Activated CD4-positive, alpha-beta T cell treated with anti-CD3 and anti-CD28 coated beads, Interleukin-2, amount 10 ng/mL, durations not matched to agents 7 days and 5 days (primary cell): ENCODE data around the gene PATZ1. TPM values are rescaled to one million over a fixed set of nuclear protein-coding genes. Genes with fewer than 3 reads are reported as not detected.
"Not testable (repeated sequence)": the region's sequence is repeated elsewhere in the genome, so short reads cannot be mapped to it uniquely, and the experiment has no call there.

Source experiments
- CTCF ChIA-PET: fragments of 350-600 bp; sonication (Branson Sonifier 250); formaldehyde crosslinking; loops from one replicate; lab custom pipeline; 2021; ENCODE audit warnings: antibody characterized with exemption; lab: Charles Lee
- POLR2A ChIA-PET: fragments of 350-600 bp; sonication (Branson Sonifier 250); formaldehyde crosslinking; loops from one replicate; lab custom pipeline; 2021; ENCODE audit warnings: antibody characterized with exemption; lab: Charles Lee
- DNase-seq: peaks from one replicate; pipeline ENCODE4 v3.0.0-alpha.2; 2020
- H3K27ac Mint-ChIP-seq: one replicate; pipeline ENCODE4 v1.8.0; 2021; ENCODE audit warnings: mild to moderate bottlenecking, moderate library complexity, mixed read lengths
- H3K27me3 Mint-ChIP-seq: one replicate; pipeline ENCODE4 v1.8.0; 2021; ENCODE audit warnings: mixed read lengths
- H3K36me3 Mint-ChIP-seq: one replicate; pipeline ENCODE4 v1.8.0; 2021; ENCODE audit warnings: low read depth, mixed read lengths
- H3K4me1 Mint-ChIP-seq: one replicate; pipeline ENCODE4 v1.8.0; 2021; ENCODE audit warnings: mixed read lengths
- H3K4me3 Mint-ChIP-seq: one replicate; pipeline ENCODE4 v1.8.0; 2021; ENCODE audit warnings: mild to moderate bottlenecking, moderate library complexity, mixed read lengths
- H3K9me3 Mint-ChIP-seq: one replicate; pipeline ENCODE4 v1.8.0; 2021; ENCODE audit warnings: mixed read lengths
- total RNA-seq, 2 experiments: library from RNA; stranded (reverse); gene quantifications; one replicate each; pipeline ENCODE4 v1.2.3, GENCODE V29; 2021

PATZ1 gene
- total RNA-seq, 2 experiments from 2014 or later = 31.6 to 32.7 TPM

- Mint-ChIP-seq H3K4me1 (peaks cover 15% of the 10 kb centered on the region), H3K36me3 (peaks cover under 1% of the 10 kb centered on the region), H3K9me3 (no peaks in the 10 kb centered on the region), H3K27ac (no peak overlapping the region), H3K27me3 (peaks cover 7% of the 10 kb centered on the region), H3K4me3 (no peak overlapping the region)
- ChIA-PET CTCF (interaction anchor here (0.8 kb wide), 1 partner anchor 126 kb away, joined by 3 read pairs; no protein-coding TSS in a partner anchor), POLR2A (interaction anchor here (0.6 kb wide), 1 partner anchor 13 kb away, joined by 4 read pairs; no protein-coding TSS in a partner anchor)
- no peak for DNase-seq
Observed at GRCh38 chr22:31349960-31350359, 3.8 kb upstream of the PATZ1 start.

GRCh38 chr22:31348766-31349165 lies 2.6 kb upstream of the PATZ1 start:
- peaks cover 27% of the 10 kb centered on the region for H3K4me1 Mint-ChIP-seq
- H3K9me3 Mint-ChIP-seq = no peaks in the 10 kb centered on the region
- no peak for DNase-seq
- H3K27ac Mint-ChIP-seq = no peak overlapping the region
- H3K36me3 Mint-ChIP-seq = peaks cover 12% of the 10 kb centered on the region
- H3K4me3 Mint-ChIP-seq = no peak overlapping the region
- POLR2A ChIA-PET = no interaction called here
- CTCF ChIA-PET = interaction anchor here (3.1 kb wide), 1 partner anchor 9 kb away, joined by 18 read pairs; no protein-coding TSS in a partner anchor
- peaks cover 6% of the 10 kb centered on the region for H3K27me3 Mint-ChIP-seq

- DNase-seq, H3K27me3 Mint-ChIP-seq, H3K9me3 Mint-ChIP-seq: not testable (repeated sequence)
- peaks cover 34% of the 10 kb centered on the region for H3K4me1 Mint-ChIP-seq
- H3K36me3 Mint-ChIP-seq = peaks cover 20% of the 10 kb centered on the region
- ChIA-PET CTCF (interaction anchor here (1.0 to 3.1 kb wide), 2 partner anchors 10 to 144 kb away, joined by 3 to 18 read pairs; no protein-coding TSS in a partner anchor), POLR2A (interaction anchor here (0.6 kb wide), 1 partner anchor 404 kb away, joined by 4 read pairs; no protein-coding TSS in a partner anchor)
- H3K4me3 Mint-ChIP-seq = peak overlapping the region; percentile 83
- peak overlapping the region; percentile 89 for H3K27ac Mint-ChIP-seq
Observed at GRCh38 chr22:31348009-31348337, 1.8 kb upstream of the PATZ1 start.

GRCh38 chr22:31347251-31348008 lies 1.3 kb upstream of the PATZ1 start:
- Mint-ChIP-seq H3K27me3 (no peaks in the 10 kb centered on the region), H3K9me3 (no peaks in the 10 kb centered on the region), H3K36me3 (peaks cover 24% of the 10 kb centered on the region), H3K4me3 (peak overlapping the region; percentile 83), H3K4me1 (peaks cover 40% of the 10 kb centered on the region), H3K27ac (peak overlapping the region; percentile 89)
- POLR2A ChIA-PET = interaction anchor here (0.6 to 1.6 kb wide), 2 partner anchors 55 to 405 kb away, joined by 4 to 9 read pairs; partner anchors contain the start of gene PIK3IP1
- peak; percentile 62 for DNase-seq
- CTCF ChIA-PET = interaction anchor here (0.9 to 3.1 kb wide), 6 partner anchors 11 to 287 kb away, joined by 3 to 18 read pairs (median 4); no protein-coding TSS in a partner anchor

GRCh38 chr22:31346733-31347250 lies 646 bp upstream of the PATZ1 start:
- no peaks in the 10 kb centered on the region for H3K9me3 Mint-ChIP-seq
- DNase-seq = peak; percentile 65
- POLR2A ChIA-PET = interaction anchor here (0.5 to 1.6 kb wide), 7 partner anchors 31 to 319 kb away, joined by 3 to 9 read pairs (median 3); partner anchors contain the start of genes PIK3IP1 and SFI1
- H3K4me3 Mint-ChIP-seq = peak overlapping the region; percentile 83
- peak overlapping the region; percentile 89 for H3K27ac Mint-ChIP-seq
- H3K4me1 Mint-ChIP-seq = peaks cover 46% of the 10 kb centered on the region
- no peaks in the 10 kb centered on the region for H3K27me3 Mint-ChIP-seq
- peaks cover 30% of the 10 kb centered on the region for H3K36me3 Mint-ChIP-seq
- CTCF ChIA-PET = interaction anchor here (0.6 to 3.1 kb wide), 12 partner anchors 8 to 287 kb away, joined by 3 to 18 read pairs (median 4); partner anchors contain the start of gene SELENOM

GRCh38 chr22:31345331-31346254 lies 553 bp downstream of the PATZ1 start:
- ChIA-PET POLR2A (interaction anchor here (1.0 to 1.6 kb wide), 4 partner anchors 53 to 285 kb away, joined by 3 to 9 read pairs (median 4); partner anchors contain the start of gene PIK3IP1), CTCF (interaction anchor here (0.6 to 3.1 kb wide), 10 partner anchors 9 to 238 kb away, joined by 3 to 18 read pairs (median 3); no protein-coding TSS in a partner anchor)
- Mint-ChIP-seq H3K4me3 (peak overlapping the region; percentile 83), H3K36me3 (peaks cover 39% of the 10 kb centered on the region), H3K9me3 (no peaks in the 10 kb centered on the region), H3K27ac (peak overlapping the region; percentile 91), H3K27me3 (no peaks in the 10 kb centered on the region), H3K4me1 (peaks cover 55% of the 10 kb centered on the region)
- peak; percentile 86 for DNase-seq

GRCh38 chr22:31344578-31345330 lies 1.4 kb downstream of the PATZ1 start:
- Mint-ChIP-seq H3K4me1 (peaks cover 59% of the 10 kb centered on the region), H3K9me3 (no peaks in the 10 kb centered on the region), H3K27me3 (no peaks in the 10 kb centered on the region), H3K36me3 (peaks cover 43% of the 10 kb centered on the region), H3K4me3 (peak overlapping the region; percentile 83), H3K27ac (peak overlapping the region; percentile 91)
- POLR2A ChIA-PET = interaction anchor here (1.0 kb wide), 1 partner anchor 56 kb away, joined by 4 read pairs; no protein-coding TSS in a partner anchor
- CTCF ChIA-PET = interaction anchor here (0.6 to 1.5 kb wide), 8 partner anchors 9 to 108 kb away, joined by 3 to 5 read pairs (median 3); no protein-coding TSS in a partner anchor
- DNase-seq = peak; percentile 14

GRCh38 chr22:31344256-31344577 lies 1.9 kb downstream of the PATZ1 start:
- Mint-ChIP-seq H3K4me3 (peak overlapping the region; percentile 83), H3K36me3 (peaks cover 45% of the 10 kb centered on the region), H3K9me3 (no peaks in the 10 kb centered on the region), H3K27ac (peak overlapping the region; percentile 91), H3K4me1 (peaks cover 59% of the 10 kb centered on the region), H3K27me3 (no peaks in the 10 kb centered on the region)
- DNase-seq = peak; percentile 14
- ChIA-PET CTCF (interaction anchor here (1.1 to 1.5 kb wide), 5 partner anchors 9 to 109 kb away, joined by 3 to 5 read pairs (median 3); no protein-coding TSS in a partner anchor), POLR2A (no interaction called here)

GRCh38 chr22:31343235-31344191 lies 2.6 kb downstream of the PATZ1 start:
- CTCF ChIA-PET = interaction anchor here (0.5 to 1.1 kb wide), 4 partner anchors 46 to 412 kb away, joined by 3 to 4 read pairs (median 4); no protein-coding TSS in a partner anchor

GRCh38 chr22:31342389-31343140 lies 3.6 kb downstream of the PATZ1 start:
- H3K9me3 Mint-ChIP-seq = no peaks in the 10 kb centered on the region
- peak overlapping the region; percentile 68 for H3K27ac Mint-ChIP-seq
- H3K36me3 Mint-ChIP-seq = peaks cover 50% of the 10 kb centered on the region
- peak overlapping the region; percentile 83 for H3K4me3 Mint-ChIP-seq
- ChIA-PET CTCF (no interaction called here), POLR2A (no interaction called here)
- DNase-seq = no peak
- H3K4me1 Mint-ChIP-seq = peaks cover 65% of the 10 kb centered on the region
- H3K27me3 Mint-ChIP-seq = no peaks in the 10 kb centered on the region

More at GRCh38 chr22:31343235-31344191, 2.6 kb downstream of the PATZ1 start:
- Mint-ChIP-seq H3K9me3 (no peaks in the 10 kb centered on the region), H3K36me3 (peaks cover 46% of the 10 kb centered on the region), H3K27ac (peak overlapping the region; percentile 77), H3K4me1 (peaks cover 62% of the 10 kb centered on the region), H3K27me3 (no peaks in the 10 kb centered on the region), H3K4me3 (peak overlapping the region; percentile 83)
- POLR2A ChIA-PET = no interaction called here
- no peak for DNase-seq
